Prostate gland (tissue), 2 donors: ENCODE measurements around the gene WDR59.

Experiments
- POLR2A ChIP-seq: fragments of 450-650 bp; IDR thresholded peaks from one replicate; pipeline ENCODE4 v1.6.1; 2016; ENCODE audit warnings: antibody characterized with exemption, mild to moderate bottlenecking
- POLR2AphosphoS5 ChIP-seq: sonication (generic); formaldehyde crosslinking; IDR thresholded peaks from one replicate; pipeline ENCODE4 v1.6.1; 2017; ENCODE audit warnings: antibody characterized with exemption
- TF ChIP-seq, protein P1 (sequence below), 4 experiments: fragments of 200-600 bp in 2 of 4; fragments of 450-650 bp in 2 of 4; sonication (generic) in 2 of 4; IDR thresholded peaks; 1 replicate in 3 of 4; 2 replicates in 1 of 4; pipeline ENCODE4 v1.5.1; 2016 to 2019; ENCODE audit warnings: antibody characterized with exemption in 4 of 4, mild to moderate bottlenecking in 2 of 4, moderate library complexity in 2 of 4

DNA sequence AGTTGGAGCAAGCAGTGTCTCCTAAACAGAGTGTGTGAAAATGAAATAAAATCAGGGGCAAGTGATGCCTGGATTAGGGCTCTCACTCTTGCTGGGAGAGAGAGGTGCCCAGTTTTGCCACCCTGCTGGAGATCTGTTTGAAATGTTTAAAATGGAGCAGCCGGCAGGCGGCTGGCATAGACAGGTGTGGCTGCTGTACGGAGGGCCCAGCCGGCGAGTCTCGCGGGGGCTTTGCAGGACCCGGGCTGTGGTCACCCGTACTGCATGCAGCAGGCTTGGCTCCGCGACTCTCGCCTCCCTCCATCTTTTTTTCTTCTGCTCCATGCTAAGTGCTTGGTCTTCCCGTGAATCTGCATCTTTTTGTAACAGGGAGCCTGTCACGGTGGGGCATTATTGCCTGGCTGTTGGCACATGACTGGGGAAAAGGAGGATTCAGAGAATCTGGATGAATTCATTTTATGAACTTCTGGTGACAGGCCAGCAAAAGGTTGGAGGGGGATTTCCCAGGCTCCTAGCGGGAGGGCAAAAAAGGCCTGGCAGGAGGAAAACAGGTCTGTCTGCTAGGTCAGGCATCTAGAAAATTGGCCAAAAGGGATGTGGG, 15.7 kb upstream of the WDR59 start:
- TF ChIP-seq POLR2A: no peak
- TF ChIP-seq, protein P1, sequence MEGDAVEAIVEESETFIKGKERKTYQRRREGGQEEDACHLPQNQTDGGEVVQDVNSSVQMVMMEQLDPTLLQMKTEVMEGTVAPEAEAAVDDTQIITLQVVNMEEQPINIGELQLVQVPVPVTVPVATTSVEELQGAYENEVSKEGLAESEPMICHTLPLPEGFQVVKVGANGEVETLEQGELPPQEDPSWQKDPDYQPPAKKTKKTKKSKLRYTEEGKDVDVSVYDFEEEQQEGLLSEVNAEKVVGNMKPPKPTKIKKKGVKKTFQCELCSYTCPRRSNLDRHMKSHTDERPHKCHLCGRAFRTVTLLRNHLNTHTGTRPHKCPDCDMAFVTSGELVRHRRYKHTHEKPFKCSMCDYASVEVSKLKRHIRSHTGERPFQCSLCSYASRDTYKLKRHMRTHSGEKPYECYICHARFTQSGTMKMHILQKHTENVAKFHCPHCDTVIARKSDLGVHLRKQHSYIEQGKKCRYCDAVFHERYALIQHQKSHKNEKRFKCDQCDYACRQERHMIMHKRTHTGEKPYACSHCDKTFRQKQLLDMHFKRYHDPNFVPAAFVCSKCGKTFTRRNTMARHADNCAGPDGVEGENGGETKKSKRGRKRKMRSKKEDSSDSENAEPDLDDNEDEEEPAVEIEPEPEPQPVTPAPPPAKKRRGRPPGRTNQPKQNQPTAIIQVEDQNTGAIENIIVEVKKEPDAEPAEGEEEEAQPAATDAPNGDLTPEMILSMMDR (IDR thresholded peaks at IDR 0.05): no peak
- no peak for TF ChIP-seq POLR2AphosphoS5
